NCI-H1048 (cell line): Measurements from ENCODE around the gene SMARCD3.

Source experiments
- DNase-seq: peaks from one replicate; lab custom pipeline; 2025; lab: John Stamatoyannopoulos, UW

Gene SMARCD3

DNA sequence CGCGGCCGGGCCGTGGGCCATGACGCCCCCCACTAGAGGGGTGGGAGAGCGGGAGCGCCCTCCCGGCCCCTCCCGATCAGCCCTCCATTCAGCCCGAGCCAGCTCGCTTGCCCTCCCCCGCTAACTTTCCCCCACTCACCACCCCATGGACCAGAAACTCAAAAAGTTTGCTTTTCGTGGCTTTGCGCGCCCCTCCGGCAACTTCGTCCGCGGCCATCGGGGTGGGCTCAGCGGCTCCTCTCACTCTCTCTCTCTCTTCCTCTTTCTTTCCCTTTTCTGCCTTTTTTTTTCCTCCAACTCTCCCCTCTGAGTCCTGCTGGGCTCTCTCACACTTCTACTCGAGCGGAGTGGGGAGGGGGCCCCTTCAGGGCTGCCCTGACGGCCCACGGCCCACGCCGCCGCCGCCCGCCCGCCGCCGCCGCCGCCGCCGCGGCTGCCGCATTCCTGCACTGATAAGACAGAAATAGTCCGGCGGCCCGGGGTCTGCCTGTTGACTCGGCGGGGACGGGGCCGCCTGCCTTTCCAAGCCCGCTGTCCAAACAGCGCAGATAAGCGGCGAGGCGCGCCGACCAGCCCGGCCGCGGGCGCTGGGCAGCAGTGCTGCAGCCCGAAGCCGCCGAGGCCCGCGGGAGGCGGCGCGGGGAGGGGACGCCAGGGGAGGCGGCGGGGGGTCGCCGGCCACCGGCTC lies at the start of gene SMARCD3:
TSS of gene SMARCD3 (minus strand) at position 349 of the 688 bp plus-strand sequence. CDS start at position 217, 132 bp downstream.
- no peak for DNase-seq

DNA sequence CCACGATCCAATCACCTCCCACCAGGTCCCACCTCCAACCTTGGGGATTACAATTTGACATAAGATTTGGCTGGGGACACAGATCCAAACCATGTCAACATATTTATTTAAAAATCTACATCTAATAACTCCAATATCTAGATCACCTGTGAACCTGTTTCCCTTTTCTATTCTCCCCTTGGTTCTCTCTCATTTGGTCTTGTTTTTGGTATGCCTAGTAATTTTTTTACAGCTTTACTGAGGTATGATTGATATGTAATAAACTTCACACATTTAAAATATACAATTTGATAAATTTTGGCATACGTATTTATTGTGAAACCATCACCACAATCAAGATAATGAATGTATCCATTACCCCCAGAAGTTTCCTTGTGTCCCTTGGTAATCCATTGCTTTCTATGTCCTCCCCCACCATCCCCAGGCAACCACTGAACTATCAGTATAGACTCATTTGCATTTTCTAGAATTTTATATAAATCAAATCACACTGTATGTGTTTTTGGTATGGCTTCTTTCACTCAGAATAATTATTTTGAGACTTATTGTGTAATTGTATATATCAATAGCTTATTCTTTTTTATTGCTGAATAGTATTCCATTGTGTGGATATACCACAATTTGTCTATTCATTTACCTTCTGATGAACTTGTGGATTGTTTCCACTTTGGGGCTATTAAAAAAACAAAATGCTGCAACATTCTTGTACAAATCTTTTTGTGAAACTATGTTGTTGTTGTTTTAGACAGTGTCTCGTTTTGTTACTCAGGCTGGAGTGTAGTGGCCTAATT lies 47.9 kb upstream of the SMARCD3 start:
- DNase-seq, result no peak

DNA sequence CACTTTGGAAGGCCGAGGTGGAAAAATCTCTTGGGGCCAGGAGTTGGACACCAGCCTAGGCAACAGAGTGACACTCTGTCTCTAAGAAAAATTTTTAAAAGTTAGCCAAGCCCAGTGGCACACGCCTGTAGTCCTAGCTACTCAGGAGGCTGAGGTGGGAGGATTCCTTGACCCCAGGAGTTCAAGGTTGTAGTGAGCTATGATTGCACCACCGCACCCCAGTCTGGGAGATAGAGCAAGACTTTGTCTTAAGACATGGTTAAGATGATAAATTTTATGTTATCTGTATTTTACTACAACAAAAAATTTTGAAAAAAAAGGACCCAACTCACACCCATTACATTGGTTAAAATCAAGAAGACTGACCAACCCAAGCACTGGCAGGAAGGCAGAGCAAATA lies 44.4 kb upstream of the SMARCD3 start:
- no peak for DNase-seq

DNA sequence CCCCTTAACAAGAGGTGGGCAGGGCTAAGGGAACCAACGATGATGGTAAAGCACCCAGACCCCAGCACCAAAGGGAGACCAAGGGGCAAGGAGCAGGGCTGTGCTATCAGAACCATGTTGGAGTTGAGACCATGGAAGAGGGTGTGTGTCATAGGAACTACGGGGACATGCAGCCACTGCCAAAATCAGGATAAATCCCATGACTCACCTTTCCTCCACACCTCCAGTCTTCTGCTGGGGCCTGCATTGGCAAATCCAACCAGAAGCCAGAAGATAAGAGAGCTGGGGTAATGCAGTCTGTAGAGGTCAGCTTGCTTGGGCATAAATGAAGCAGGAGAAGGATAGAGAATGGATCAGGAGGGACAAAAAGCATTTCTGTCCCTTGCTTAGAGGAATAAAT lies 42.7 kb upstream of the SMARCD3 start:
- DNase-seq, result no peak

DNA sequence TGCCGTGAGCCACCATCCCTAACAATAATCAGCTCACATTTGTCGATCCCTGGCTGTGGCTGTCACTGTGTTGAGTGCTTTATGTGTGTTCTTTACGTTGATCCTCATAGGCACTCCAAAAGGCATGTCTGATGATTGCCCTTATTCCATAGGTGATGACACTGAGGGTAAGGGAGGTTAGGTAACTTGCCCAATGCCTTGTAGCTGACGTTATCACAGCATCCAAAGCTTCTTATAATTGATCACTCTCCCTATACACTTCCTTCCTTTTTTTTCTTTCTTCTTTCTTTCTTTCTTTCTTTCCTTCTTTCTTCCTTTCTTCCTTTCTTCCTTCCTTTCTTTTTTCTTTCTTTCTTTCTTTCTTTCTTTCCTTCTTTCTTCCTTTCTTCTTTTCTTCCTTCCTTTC lies 41.9 kb upstream of the SMARCD3 start:
- DNase-seq, result no peak

DNA sequence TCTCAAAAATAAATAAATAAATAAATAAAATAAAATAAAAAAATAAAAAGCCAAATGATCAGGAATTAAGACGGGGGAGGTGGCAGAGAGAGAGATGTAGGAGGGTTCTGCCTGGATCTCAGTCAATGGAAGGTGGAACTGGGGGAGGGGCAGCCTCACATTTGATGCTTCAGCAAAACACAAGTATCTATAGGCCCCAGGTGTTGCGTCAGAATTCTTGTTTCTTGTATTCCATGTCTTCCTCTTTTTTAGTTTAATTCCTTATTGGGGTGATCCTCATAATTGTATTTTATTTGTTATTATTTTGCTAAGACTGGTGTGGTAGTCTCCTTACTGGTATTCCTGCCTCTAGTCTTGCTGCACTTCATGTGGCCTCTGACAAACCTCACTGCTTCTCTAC lies 41.4 kb upstream of the SMARCD3 start:
- DNase-seq, result no peak

DNA sequence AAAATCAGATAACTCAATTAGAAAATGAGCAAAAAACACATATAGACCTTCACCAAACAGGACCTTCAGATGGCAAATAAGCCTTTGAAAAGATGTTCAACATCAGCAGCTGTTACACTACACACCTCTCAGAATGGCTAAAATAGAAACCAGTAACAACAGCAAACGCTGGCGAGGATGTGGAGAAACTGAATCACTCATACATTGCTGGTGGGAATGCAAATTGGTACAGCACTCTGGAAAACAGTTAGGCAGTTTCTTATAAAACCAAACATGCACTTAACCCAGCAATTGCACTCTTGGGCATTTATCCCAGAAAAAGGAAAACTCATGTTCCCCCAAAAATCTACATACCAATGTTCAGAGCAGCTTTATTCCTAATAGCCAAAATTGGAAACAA lies 37.7 kb upstream of the SMARCD3 start:
- no peak for DNase-seq

DNA sequence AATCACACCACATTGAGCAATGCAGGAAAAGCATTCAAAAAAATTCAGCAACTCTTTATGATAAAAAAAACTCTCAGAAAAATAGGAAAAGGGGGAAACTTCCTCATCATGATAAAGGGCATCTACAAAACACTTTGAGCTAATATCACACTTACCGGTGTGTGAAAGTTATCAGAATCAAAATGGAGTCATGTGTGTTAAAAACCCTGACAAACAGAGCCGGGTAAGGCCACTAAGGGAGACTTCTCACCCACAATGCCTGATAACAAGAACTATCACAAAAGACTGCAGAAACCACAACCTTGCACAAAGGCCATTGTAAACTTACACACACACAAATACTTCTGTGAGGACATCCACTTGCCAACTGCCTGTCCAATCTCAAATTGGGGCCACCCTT lies 34.8 kb upstream of the SMARCD3 start:
- no peak for DNase-seq

DNA sequence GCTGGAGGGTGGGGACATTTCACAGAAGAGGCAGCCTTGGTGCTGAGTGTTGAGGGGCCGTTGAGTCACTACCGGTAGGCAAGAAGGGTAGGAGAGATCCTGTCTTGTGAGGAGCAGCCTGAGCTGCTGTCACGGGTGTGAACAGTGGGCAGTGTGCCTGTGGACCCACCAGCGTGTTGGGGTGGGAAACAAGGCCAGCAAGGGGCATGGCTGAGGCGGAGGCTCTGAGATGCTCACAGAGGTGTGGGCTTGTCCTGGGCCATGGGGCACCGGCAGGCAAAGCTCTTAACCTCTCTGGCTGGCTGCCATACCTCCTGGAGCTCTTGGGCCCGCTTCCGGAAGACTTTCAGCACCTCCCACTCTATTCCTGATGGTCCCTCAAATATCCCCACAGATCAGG lies 33.6 kb upstream of the SMARCD3 start:
- no peak for DNase-seq

DNA sequence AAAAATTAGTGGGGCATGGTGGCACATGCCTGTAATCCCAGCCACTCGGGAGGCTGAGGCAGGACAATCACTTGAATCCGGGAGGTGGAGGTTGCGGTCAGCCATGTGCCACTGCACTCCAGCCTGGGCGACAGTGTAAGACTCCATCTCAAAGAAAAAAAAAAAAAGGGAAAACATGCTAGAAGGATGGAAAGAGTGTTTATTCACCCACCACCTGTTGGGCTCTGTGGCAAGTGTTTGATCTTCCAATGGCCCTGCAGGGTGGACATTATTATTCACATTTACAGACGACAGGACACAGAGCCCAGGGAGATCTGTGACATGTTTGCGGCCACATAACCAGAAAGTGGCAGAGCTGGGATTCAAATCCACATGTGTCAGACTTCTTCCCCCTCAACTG lies 33.2 kb upstream of the SMARCD3 start:
- no peak for DNase-seq

DNA sequence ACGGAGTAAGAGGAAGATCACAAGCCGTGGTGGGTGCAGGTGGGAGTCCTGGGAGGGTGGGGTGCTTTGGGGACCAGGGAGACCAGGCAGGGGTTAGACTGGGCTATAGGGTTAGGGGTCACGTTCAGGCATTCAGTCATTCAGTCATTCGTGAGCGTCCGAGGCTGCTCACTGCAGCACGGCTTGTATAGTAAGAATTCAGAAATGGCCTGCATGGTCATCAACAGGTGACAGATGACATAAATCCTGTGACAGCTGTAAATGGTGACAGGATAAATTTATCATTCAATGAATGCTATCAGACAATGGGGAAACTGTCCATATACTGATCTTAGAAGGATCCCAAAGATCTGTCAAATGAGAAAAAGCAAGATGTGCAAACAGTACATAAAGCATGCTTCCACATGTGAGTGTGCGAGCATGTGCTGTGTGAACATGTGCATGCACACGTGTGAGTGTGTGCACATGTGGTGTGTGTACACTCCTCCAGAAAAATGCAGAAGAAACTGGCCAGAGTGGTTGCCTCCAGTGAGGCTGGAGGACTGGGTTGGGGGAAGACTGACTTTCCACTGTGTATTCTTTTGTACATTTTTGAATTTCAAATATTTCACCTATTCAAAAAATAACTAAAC lies 32.0 kb upstream of the SMARCD3 start:
- no peak for DNase-seq

DNA sequence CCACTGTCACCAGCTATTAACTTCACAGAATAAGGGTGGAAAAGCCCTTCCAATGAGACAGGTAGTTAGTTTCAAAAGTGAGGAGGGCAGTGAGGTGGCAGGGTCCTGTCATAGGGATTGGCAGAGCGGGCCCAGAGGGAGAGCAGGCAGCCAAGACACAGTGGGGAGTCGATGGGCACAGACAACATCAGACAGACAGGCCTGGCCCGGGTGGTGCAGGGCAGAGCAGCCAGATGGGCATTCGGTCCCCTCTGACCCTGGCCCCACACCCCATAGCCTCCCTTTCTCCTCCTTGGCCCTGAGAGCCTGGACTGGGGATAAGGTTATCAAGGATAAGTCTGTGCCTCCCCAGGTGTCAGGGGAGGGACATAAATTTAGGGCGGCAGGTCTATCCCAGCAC lies 31.4 kb upstream of the SMARCD3 start:
- DNase-seq, result no peak

DNA sequence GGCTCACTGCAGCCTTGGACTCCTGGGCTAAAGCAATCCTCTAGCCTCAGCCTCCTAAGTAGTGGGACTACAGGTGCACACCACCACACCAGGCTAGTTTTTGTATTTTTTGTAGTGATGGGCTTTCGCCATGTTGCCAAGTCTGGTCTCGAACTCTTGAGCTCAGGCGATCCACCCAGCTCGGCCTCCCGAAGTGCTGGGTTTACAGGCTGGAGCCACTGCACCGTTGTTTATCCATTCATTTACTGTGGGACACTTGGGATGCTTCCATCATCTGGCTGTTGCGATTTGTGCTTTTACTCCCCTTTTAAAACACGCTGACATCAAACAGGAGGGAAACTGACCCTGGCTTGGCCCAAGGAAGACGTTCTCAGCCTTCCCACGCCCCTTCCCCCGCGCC lies 30.5 kb upstream of the SMARCD3 start:
- no peak for DNase-seq

DNA sequence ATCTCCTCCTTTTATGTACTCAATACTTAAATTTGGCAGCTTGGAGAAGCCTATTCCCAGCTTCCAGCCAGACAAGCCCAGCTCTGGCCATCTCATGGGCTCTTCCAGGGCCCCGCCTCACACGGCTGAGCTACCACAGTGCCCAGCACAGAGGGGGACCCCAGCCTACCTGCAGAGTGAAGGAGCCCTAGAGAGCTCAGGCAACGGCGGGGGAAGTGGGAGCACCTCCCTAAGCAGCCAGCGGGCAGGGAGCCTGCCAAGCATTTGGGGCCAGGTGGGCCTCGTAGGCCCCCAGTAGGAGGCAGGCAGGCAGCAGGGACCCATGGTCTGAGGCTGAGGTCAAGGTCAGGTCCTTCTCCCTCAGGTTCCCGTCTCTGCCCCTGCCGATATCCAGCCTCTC lies 29.1 kb upstream of the SMARCD3 start:
- no peak for DNase-seq

DNA sequence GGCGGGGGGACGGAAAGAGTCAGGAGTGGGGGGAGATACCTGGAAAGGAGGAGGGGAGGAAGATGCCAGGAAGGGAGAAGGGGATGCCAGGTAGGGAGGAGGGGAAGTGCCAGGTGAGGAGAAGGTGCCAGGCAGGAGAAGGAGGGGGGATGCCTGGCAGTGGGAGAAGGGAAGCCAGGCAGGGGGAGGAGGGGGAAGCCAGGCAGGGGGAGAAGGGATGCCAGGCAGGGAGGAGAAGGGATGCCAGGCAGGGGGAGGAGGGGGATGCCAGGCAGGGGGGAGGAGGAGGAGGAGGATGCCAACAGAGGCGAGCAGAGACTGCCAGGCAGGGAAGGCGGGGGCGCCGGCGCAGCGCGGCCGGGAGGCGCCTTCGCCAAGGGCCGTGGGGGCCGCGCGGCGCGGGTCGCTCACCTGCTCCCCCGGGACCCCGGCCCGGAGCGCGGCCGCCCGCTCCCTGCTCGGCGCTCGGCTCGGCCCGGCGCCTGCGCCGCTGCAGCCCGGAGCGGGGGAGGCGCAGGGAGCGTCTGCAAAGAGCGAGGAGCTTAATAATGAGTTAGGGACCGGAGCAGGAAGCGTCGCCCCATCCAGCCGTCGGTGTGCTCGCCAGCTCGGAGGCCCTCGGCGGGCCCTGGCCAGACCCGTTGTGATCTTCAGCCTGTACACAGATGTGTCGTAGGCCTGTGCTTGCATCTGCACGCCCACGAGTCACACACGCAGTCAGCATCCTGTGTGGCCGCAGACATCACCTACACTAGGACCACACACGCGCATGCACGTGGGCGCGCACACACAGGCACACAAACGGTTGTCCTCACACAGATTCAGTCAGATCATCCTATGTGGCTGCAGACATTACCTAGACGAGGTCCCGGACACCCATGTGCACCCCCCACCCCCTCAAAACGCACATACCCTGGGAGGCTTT lies 28.4 kb upstream of the SMARCD3 start:
- DNase-seq, result no peak

DNA sequence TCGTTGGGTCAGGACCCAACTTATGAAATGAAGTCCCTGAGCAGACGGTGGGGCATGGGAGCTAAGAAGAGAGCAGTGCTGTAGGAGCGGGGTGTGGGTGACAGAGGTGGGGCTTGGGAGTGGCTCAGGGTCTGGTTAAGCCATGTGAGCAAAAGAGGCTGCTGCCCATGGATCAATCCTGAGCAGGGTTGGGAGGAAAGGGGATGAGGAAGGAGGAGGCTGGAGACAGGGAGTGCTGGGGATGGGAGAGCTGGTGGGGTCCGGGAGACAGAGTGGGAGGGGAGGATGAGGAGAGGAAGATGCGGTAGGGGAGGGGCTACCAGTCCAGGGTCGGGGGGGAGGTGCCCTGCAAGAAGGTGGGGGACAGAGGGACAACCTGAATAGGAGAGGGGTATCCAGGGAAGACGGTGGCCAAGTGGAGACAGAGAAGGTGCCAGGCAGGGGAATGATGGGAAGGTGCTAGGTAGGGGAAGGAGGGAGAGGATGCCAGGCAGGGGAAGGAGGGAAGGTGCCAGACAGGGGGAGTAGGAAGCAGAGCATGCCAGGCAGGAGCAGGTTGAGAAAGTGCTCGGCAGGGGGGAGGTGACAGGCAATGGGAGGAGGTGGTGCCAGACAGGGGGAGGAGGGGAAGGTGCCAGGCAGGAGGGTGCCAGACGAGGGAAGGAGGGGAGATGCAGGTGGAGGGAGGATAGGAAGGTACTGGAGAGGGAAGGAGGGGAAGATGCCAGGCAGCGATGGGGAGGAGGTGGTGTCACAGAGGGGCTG lies 27.5 kb upstream of the SMARCD3 start:
- DNase-seq, result no peak

DNA sequence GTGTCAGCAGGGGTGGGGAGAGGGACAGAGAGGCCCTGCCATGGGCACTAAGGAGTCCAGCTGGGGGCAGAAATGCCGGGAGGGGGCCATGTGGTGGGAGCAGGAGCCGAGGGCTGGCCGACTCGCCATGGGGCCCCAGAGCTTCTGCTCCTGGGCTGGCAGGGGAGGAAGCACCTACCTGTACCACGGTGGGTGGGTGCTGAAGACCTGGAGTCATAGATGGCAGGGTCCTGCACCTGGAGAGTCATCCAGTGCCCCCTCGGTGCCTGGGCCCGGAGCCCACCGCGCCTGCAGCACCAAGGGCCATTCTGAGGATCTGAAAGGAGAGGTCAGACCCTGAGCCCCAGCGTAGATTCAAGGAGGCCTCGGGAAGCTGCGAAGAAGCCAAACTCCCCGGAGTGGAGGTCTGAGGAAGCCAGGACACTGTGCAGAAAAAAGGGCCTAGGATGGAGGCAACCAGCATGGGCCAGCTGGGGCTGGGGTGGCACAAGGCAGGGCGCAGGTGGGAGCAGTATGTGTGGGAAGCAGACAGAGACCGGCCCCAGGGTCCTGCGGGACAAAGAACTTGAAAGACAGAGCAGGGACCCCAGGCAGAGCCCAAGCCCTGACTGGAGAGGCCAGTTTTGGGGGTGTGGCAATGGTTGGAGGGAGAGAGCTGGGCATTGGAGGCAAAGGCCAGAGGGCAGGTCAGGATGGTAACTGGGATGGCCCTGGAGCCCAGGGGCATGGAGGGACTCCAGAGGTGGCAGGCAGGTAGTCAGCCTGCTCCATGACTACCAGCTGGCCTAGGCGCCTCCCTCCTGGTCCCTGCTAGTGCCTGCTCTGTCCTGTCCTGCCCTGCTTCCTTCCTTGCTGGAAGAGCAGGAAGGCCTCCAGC lies 26.7 kb upstream of the SMARCD3 start:
- DNase-seq, result no peak

DNA sequence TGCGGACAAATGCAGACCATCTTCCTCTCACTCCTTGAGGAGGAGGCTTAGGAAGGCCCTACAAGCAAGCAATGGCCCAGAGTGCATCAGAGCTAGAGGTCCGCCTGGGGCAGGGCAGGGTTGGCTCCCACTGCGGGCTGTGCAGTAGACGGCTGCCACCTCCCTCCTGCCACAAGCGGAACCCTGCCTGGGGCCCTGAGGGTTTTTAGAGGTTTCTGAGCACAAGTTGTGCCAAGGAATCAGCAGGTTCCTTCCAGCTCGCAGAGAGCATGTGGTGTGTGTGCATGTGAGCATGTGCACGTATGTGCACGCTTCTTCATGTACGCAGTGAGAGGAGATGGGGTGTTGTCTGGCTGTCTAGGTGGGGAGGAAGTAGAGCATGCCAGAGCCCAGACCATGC lies 25.9 kb upstream of the SMARCD3 start:
- no peak for DNase-seq

DNA sequence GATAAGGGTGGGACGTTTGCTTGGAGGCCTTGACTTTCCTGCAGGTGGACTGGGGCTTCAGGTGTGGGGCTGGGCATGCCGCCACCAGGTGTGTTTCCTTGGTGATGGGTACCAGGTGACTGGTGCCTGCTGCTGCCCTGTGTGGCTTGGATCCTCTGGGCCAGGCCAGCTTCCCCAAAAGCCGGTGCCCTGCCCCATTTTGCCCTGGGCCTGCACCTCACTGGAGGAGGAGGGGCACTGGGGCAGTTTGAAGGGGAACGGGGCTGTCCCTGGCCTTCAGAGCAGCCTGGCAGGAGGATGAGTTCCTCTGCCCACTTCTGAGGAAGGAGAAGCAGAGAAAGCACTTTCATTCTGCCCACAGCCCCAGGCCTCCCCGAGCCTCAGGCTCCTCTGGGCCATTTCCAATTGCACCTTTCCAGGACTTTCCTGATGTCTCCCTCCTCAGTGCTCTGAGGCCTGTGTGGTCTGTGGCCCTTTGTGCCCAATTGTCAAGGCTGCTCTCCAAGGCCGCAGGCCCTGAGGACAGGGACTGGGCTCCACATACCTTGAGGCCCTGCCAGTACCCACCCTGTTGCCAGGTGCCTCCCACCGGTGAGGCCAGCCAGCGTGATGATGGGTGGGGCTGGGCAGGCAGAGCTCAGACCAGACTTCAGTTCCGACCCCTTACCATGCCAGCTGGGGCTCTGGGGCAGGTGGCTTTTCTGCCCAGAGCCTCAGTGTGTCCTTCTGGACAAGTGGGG lies 25.3 kb upstream of the SMARCD3 start:
- DNase-seq, result no peak

DNA sequence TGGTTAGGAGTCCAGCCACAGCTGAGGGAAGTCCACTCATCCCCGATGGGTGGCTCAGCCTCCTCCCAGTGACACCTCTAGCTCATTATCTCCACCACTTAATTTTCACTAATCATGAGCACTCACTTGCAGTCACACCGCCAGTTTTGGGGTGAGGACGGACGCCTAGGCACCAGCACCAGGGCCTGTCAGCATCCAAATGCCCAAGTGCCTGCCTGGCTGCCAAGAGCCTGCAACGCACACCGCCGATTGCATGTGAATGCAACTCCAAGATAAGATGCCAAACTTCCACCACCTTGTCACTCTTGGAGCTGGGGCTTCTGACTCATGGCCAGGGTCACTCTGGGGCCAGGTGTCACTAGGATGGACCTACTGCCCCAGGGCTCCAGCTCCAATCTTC lies 24.4 kb upstream of the SMARCD3 start:
- DNase-seq, result no peak
